Astrocyte (in vitro differentiated cells and primary cell): ENCODE results near the gene OGN.

Experiments used
- CTCF ChIP-seq: IDR thresholded peaks from 2 replicates; pipeline ENCODE4 v1.5.1; 2011; ENCODE audit warnings: low read depth, mild to moderate bottlenecking, inconsistent platforms, low read length, moderate library complexity; ENCODE audit not compliant: insufficient read depth
- EZH2 ChIP-seq: IDR thresholded peaks from 2 replicates; pipeline ENCODE4 v1.6.1; 2012; ENCODE audit warnings: mild to moderate bottlenecking, low read length, inconsistent platforms; ENCODE audit not compliant: insufficient read depth

- TF ChIP-seq CTCF (no peak), EZH2 (no peak)
Measured at GRCh38 chr9:92444841-92445240, 40.5 kb upstream of the OGN start.
